Measurements from ENCODE around the gene ANKRD11.
"Not testable (repeated sequence)": the region's sequence is repeated elsewhere in the genome, so short reads cannot be mapped to it uniquely, and the experiment has no call there.

Gene ANKRD11

GRCh38 chr16:89314357-89314756, 176.0 kb downstream of the ANKRD11 start:
- no peak for DNase-seq (ENCODE audit: low spot score)

- DNase-seq (ENCODE audit: low spot score) = no peak
Observed at GRCh38 chr16:89313583-89313982, 176.8 kb downstream of the ANKRD11 start.

- DNase-seq (ENCODE audit: low spot score) = no peak
Observed at GRCh38 chr16:89312598-89313299, 177.6 kb downstream of the ANKRD11 start.

GRCh38 chr16:89312194-89312593, 178.2 kb downstream of the ANKRD11 start:
- DNase-seq (ENCODE audit: low spot score) = no peak

GRCh38 chr16:89311636-89312035, 178.7 kb downstream of the ANKRD11 start:
- no peak for DNase-seq (ENCODE audit: low spot score)

GRCh38 chr16:89309438-89310122, 180.8 kb downstream of the ANKRD11 start:
- no peak for DNase-seq (ENCODE audit: low spot score)

GRCh38 chr16:89308391-89309333, 181.7 kb downstream of the ANKRD11 start:
- no peak for DNase-seq (ENCODE audit: low spot score)

- DNase-seq (ENCODE audit: low spot score) = no peak
Observed at GRCh38 chr16:89307421-89307805, 182.9 kb downstream of the ANKRD11 start.

GRCh38 chr16:89306457-89307420, 183.6 kb downstream of the ANKRD11 start:
- DNase-seq (ENCODE audit: low spot score) = not testable (repeated sequence)

GRCh38 chr16:89304941-89305705, 185.2 kb downstream of the ANKRD11 start:
- DNase-seq (ENCODE audit: low spot score) = no peak

- no peak for DNase-seq (ENCODE audit: low spot score)
Observed at GRCh38 chr16:89304181-89304851, 186.0 kb downstream of the ANKRD11 start.

GRCh38 chr16:89303617-89304016, 186.7 kb downstream of the ANKRD11 start:
- DNase-seq (ENCODE audit: low spot score) = no peak

- no peak for DNase-seq (ENCODE audit: low spot score)
Observed at GRCh38 chr16:89300976-89301360, 189.4 kb downstream of the ANKRD11 start.

- DNase-seq (ENCODE audit: low spot score) = no peak
Observed at GRCh38 chr16:89300311-89300975, 189.9 kb downstream of the ANKRD11 start.

GRCh38 chr16:89299357-89300111, 190.8 kb downstream of the ANKRD11 start:
- DNase-seq (ENCODE audit: low spot score) = not testable (repeated sequence)

GRCh38 chr16:89298623-89299225, 191.6 kb downstream of the ANKRD11 start:
- no peak for DNase-seq (ENCODE audit: low spot score)

- no peak for DNase-seq (ENCODE audit: low spot score)
Observed at GRCh38 chr16:89297910-89298545, 192.3 kb downstream of the ANKRD11 start.

All from hematopoietic multipotent progenitor cell treated with erythropoietin and hydrocortisone succinate and interleukin-3 and kit ligand, for 17 days (in vitro differentiated cells).